ENCODE measurements around the gene CDC14B. TPM values are rescaled to one million over a fixed set of nuclear protein-coding genes. Genes with fewer than 3 reads are reported as not detected.

Gene CDC14B
- 8.5 TPM in 2 replicates for total RNA-seq
- total RNA-seq (2013) = 6.8 TPM
- 2.5 and 2.8 TPM in 2 replicates for polyA plus RNA-seq
- 2.7 and 3.5 TPM in 2 replicates for polyA minus RNA-seq

DNA sequence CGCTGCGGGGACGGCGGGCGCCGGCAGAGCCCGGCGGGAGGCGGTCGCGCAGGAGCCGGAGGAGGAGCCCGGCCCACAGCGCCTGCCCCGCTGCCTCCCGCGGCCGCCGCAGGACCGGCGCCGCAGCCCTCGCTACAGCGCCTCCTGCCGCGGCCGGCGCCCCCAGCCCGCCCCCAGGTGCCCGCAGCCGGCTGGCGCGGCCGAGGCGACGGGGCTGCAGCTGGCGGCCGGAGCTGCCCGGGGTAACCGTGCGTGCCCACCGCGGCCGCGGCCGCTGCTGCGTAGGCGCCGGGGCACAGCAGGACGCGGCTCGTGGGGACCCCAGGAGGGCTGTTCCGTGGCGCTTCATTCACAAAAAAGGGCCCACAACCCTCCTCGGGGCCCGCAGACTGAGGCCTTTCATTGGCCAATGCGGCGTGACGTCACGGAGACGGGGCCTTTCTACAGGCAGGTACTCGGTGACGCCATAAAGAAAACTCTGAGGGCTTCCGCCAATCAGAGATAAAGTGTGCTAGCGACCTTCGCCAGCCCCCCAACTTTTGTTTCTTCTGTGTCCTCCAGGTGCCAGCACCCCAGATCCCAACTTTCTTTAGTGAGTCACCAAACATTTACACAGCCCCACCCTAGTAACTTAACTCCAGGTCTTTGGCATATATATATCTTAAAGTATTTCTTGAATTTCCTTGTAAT lies at the start of gene CDC14B:
Gene CDC14B (minus strand): TSS at position 353 of the 690 bp plus-strand sequence. CDS start 465 bp downstream, outside the sequence.
- Mint-ChIP-seq H3K27me3 (peaks cover 52% of the 10 kb centered on the region), H3K9me3 (ENCODE audit: insufficient read depth) (no peaks in the 10 kb centered on the region), H3K27ac (no peak within 1 kb of the TSS), H3K4me3 (peak within 1 kb of the TSS; percentile 63), H3K4me1 (peaks cover 7% of the 10 kb centered on the region)
- POLR2A ChIA-PET = interaction anchor here (0.6 kb wide), 1 partner anchor 1953 kb away, joined by 5 read pairs; no protein-coding TSS in a partner anchor
- intact Hi-C loops (cut with micrococcal nuclease) = no loop called here
- H2AFZ ChIP-seq (ENCODE audit: insufficient read depth, low read depth, low read length, poor library complexity, severe bottlenecking) = peak within 1 kb of the TSS; percentile 74
- no peaks in the 10 kb centered on the region for H4K20me1 ChIP-seq (ENCODE audit: control insufficient read depth, insufficient read depth, low read length, poor library complexity, severe bottlenecking)
- H3K9ac ChIP-seq (ENCODE audit: low read length) = peak within 1 kb of the TSS; percentile 55
- DNase-seq = peak; percentile 78
- peak within 1 kb of the TSS; percentile 5 to 58 (median 43) for H3K4me3 ChIP-seq (ENCODE audit: control extremely low read depth in 1 of 5, extremely low read depth in 1 of 5, insufficient read depth in 1 of 5, low read depth in 2 of 5, low read length in 4 of 5)
- WGBS (ENCODE audit: insufficient coverage) = 1% methylated on average over 66 of the region's 66 CpGs
- CTCF ChIA-PET = no interaction called here
- H3K36me3 ChIP-seq (replicated peaks in 1 of 2; ENCODE audit: control extremely low read depth in 1 of 2, control insufficient read depth in 1 of 2, extremely low read depth in 1 of 2, insufficient read depth in 2 of 2, low read length in 1 of 2) = no peaks in the 10 kb centered on the region
- H3K4me1 ChIP-seq (ENCODE audit: control insufficient read depth in 2 of 2, insufficient read depth in 2 of 2, low read length in 2 of 2) = peaks cover 11 to 14% of the 10 kb centered on the region in 2 donors
- peak; percentile 82 for ATAC-seq (ENCODE audit: low read depth)
- TF ChIP-seq EZH2 (IDR thresholded peaks at IDR 0.05; ENCODE audit: borderline replicate concordance, insufficient read depth, low read depth, low read length, poor library complexity, severe bottlenecking) = no peak
- TF ChIP-seq, protein P1, sequence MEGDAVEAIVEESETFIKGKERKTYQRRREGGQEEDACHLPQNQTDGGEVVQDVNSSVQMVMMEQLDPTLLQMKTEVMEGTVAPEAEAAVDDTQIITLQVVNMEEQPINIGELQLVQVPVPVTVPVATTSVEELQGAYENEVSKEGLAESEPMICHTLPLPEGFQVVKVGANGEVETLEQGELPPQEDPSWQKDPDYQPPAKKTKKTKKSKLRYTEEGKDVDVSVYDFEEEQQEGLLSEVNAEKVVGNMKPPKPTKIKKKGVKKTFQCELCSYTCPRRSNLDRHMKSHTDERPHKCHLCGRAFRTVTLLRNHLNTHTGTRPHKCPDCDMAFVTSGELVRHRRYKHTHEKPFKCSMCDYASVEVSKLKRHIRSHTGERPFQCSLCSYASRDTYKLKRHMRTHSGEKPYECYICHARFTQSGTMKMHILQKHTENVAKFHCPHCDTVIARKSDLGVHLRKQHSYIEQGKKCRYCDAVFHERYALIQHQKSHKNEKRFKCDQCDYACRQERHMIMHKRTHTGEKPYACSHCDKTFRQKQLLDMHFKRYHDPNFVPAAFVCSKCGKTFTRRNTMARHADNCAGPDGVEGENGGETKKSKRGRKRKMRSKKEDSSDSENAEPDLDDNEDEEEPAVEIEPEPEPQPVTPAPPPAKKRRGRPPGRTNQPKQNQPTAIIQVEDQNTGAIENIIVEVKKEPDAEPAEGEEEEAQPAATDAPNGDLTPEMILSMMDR (IDR thresholded peaks at IDR 0.05) = no peak
- H3K9me3 ChIP-seq (ENCODE audit: control extremely low read depth in 1 of 3, control insufficient read depth in 2 of 3, insufficient read depth in 1 of 3, low read length in 2 of 3) = peaks cover 0 to 11% (median 0%) of the 10 kb centered on the region in 3 donors
- H3K27ac ChIP-seq (ENCODE audit: low read length in 2 of 2) = no peak within 1 kb of the TSS
- H3K4me2 ChIP-seq (replicated peaks; ENCODE audit: low read depth, low read length, poor library complexity, severe bottlenecking) = peak within 1 kb of the TSS; percentile 86
- H3K27me3 ChIP-seq (replicated peaks in 1 of 4; ENCODE audit: control extremely low read depth in 1 of 4, control insufficient read depth in 3 of 4, insufficient read depth in 4 of 4, low read length in 3 of 4) = peaks cover 0 to 41% (median 25%) of the 10 kb centered on the region in 4 experiments
- no peaks in the 10 kb centered on the region for H3K79me2 ChIP-seq (ENCODE audit: control insufficient read depth, insufficient read depth, low read length)

Data from B cell (primary cell).